ENCODE results near the gene DLG2. TPM values are rescaled to one million over a fixed set of nuclear protein-coding genes. Genes with fewer than 3 reads are reported as not detected.

DLG2 gene
- total RNA-seq, 1 donor from 2014 or later, result 2.1 TPM

- no peaks in the 10 kb centered on the region for H3K36me3 Mint-ChIP-seq (ENCODE audit: low read depth)
- H3K4me3 Mint-ChIP-seq, result no peak overlapping the region
- H3K27ac Mint-ChIP-seq (ENCODE audit: unreplicated experiment), result no peak overlapping the region
- DNase-seq (ENCODE audit: low read depth, low spot score), result no peak
- TF ChIP-seq, protein P1, sequence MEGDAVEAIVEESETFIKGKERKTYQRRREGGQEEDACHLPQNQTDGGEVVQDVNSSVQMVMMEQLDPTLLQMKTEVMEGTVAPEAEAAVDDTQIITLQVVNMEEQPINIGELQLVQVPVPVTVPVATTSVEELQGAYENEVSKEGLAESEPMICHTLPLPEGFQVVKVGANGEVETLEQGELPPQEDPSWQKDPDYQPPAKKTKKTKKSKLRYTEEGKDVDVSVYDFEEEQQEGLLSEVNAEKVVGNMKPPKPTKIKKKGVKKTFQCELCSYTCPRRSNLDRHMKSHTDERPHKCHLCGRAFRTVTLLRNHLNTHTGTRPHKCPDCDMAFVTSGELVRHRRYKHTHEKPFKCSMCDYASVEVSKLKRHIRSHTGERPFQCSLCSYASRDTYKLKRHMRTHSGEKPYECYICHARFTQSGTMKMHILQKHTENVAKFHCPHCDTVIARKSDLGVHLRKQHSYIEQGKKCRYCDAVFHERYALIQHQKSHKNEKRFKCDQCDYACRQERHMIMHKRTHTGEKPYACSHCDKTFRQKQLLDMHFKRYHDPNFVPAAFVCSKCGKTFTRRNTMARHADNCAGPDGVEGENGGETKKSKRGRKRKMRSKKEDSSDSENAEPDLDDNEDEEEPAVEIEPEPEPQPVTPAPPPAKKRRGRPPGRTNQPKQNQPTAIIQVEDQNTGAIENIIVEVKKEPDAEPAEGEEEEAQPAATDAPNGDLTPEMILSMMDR (conservative IDR thresholded peaks at IDR 0.05), result peak; percentile 59
- H3K27me3 Mint-ChIP-seq (ENCODE audit: low read depth), result no peaks in the 10 kb centered on the region
- no peaks in the 10 kb centered on the region for H3K4me1 Mint-ChIP-seq
- H3K9me3 Mint-ChIP-seq, result no peaks in the 10 kb centered on the region
Observed at GRCh38 chr11:84398017-84398626, 1229.0 kb downstream of the DLG2 start.

GRCh38 chr11:84396521-84396920 is 1230.6 kb downstream of the DLG2 start:
- no peaks in the 10 kb centered on the region for H3K9me3 Mint-ChIP-seq
- DNase-seq (ENCODE audit: low read depth, low spot score), result no peak
- TF ChIP-seq, protein P1 (conservative IDR thresholded peaks at IDR 0.05), result no peak
- H3K36me3 Mint-ChIP-seq (ENCODE audit: low read depth), result no peaks in the 10 kb centered on the region
- H3K4me3 Mint-ChIP-seq, result no peak overlapping the region
- H3K4me1 Mint-ChIP-seq, result no peaks in the 10 kb centered on the region
- no peaks in the 10 kb centered on the region for H3K27me3 Mint-ChIP-seq (ENCODE audit: low read depth)
- no peak overlapping the region for H3K27ac Mint-ChIP-seq (ENCODE audit: unreplicated experiment)

DNA sequence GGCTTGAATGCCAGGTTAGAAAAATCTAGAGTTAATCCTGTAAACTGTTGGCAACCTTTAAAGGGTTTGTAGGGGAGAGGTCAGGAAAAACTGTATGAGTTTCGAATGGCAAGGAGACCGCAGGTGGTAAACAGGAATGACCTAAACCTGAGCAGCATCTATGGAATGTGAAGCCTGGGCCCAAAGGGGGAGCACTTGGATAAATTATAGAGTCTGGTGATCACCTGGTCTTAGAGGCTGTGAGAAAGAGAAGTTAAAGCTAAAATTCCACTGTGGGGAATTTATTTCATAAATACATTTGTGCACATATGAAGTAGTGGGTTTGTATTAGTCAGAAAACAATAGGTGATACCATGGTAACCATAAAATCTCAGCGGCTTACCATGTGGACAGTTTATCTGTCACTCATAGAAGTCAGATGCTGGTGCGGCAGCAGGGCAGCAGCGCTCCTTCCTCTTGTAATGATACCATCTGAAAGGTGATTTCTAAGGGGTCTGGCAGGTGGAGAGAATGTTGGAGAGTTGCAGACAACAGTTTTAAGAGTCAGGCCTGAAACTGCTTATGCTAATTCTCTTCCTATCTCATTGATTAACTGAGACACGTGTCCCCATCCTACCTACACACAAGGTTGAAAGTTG is 1236.6 kb downstream of the DLG2 start:
- H3K27me3 Mint-ChIP-seq (ENCODE audit: low read depth), result no peaks in the 10 kb centered on the region
- no peaks in the 10 kb centered on the region for H3K36me3 Mint-ChIP-seq (ENCODE audit: low read depth)
- H3K27ac Mint-ChIP-seq (ENCODE audit: unreplicated experiment), result no peak overlapping the region
- DNase-seq (ENCODE audit: low read depth, low spot score), result no peak
- TF ChIP-seq, protein P1 (conservative IDR thresholded peaks at IDR 0.05), result no peak
- H3K4me1 Mint-ChIP-seq, result no peaks in the 10 kb centered on the region
- H3K9me3 Mint-ChIP-seq, result no peaks in the 10 kb centered on the region
- no peak overlapping the region for H3K4me3 Mint-ChIP-seq

GRCh38 chr11:84389696-84390095 is 1237.4 kb downstream of the DLG2 start:
- TF ChIP-seq, protein P1 (conservative IDR thresholded peaks at IDR 0.05), result no peak
- Mint-ChIP-seq H3K27ac (ENCODE audit: unreplicated experiment) (no peak overlapping the region), H3K9me3 (no peaks in the 10 kb centered on the region), H3K4me3 (no peak overlapping the region), H3K27me3 (ENCODE audit: low read depth) (no peaks in the 10 kb centered on the region), H3K36me3 (ENCODE audit: low read depth) (no peaks in the 10 kb centered on the region), H3K4me1 (no peaks in the 10 kb centered on the region)
- DNase-seq (ENCODE audit: low read depth, low spot score), result no peak

DNA sequence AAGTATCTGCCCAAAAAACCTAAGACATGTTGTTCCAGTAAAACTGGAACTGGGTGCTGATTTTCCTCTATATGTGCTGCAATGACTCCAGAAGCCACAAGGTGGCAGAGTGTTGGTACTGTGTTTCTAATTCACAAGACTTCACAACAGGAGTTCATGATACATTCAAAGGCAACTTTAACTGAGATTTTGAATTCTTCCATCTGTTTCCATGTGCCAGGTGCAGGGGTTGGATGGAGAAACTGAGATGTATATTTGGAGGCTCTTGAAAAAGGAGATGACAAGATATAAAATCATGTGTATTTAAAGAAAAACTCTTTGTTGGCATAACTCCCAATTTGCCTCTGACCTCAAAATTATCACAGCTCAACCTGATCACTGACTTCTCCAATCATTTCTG is 1242.4 kb downstream of the DLG2 start:
- Mint-ChIP-seq H3K4me1 (no peaks in the 10 kb centered on the region), H3K36me3 (ENCODE audit: low read depth) (no peaks in the 10 kb centered on the region), H3K27me3 (ENCODE audit: low read depth) (no peaks in the 10 kb centered on the region), H3K4me3 (no peak overlapping the region), H3K9me3 (no peaks in the 10 kb centered on the region), H3K27ac (ENCODE audit: unreplicated experiment) (no peak overlapping the region)
- TF ChIP-seq, protein P1 (conservative IDR thresholded peaks at IDR 0.05), result peak; percentile 85
- peak; percentile 38 for DNase-seq (ENCODE audit: low read depth, low spot score)
